HG02763 (cell line): ENCODE results near the gene SAC3D1.

ENCODE experiments used
- ATAC-seq: cut with Tn5 transposase; IDR thresholded peaks from one replicate; pipeline ENCODE4 v1.9.1; 2021; ENCODE audit warnings: mild to moderate bottlenecking, moderate library complexity; ENCODE audit not compliant: unreplicated experiment

The SAC3D1 gene

DNA sequence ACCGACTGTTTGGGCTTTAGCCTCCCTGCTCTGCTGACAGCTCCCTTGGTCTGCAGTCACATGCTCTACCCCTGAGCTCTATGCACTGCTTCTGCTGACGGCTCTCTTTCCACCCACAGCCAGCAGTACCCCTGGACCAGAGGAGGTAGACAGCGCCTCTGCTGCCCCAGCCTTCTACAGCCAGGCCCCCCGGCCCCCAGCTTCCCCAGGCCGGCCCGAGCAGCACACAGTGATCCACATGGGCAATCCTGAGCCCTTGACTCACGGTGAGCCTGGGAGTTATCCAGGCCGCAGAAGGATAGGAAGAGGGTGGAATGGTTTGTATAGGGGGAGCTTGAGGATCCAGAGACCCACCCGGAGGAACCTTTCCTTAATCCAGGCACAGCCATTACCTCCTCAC is 45.8 kb downstream of the SAC3D1 start:
- no peak for ATAC-seq

- no peak for ATAC-seq
Observed at GRCh38 chr11:65087216-65087615, 46.2 kb downstream of the SAC3D1 start.

GRCh38 chr11:65087827-65088226 is 46.8 kb downstream of the SAC3D1 start:
- ATAC-seq = no peak

DNA sequence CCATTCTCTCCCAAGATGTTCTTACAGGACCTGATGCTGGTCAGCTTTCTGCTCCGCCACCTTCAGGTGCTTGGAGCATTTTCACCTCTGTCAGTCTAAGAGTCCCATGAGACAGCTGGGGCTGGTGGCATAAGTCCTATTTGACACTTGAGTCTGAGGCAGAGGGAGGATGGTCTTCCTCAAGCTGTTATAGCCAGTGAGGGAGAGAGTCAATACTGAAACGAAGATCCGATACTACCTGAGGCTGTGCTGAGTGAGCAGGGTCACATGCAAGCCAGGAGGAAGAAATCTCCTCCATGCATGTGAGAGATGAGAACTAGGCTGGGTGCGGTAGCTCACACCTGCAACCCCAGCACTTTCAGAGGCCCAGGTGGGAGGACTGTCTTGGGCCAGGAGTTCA is 48.6 kb downstream of the SAC3D1 start:
- ATAC-seq = no peak

DNA sequence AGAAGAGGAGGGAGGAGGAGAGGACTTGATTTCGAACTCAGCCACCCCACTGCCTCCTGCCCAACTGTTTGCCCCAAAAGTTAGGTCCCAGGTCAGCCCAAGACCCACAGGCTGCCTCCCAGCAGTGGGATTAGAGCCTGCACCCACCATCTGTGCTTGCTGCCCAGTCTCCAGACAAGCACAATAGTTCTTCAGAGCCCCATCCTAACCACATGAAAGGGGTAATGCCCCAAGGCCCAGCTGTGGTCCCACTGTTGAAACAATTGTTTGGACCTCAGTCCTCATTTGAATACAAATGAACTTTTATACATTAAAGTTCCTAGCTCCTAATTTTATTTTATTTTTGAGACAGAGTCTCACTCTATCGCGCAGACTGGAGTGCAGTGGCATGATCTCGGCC is 49.6 kb downstream of the SAC3D1 start:
- ATAC-seq = no peak
